ENCODE results near the gene DTX1.

Gene DTX1

DNA sequence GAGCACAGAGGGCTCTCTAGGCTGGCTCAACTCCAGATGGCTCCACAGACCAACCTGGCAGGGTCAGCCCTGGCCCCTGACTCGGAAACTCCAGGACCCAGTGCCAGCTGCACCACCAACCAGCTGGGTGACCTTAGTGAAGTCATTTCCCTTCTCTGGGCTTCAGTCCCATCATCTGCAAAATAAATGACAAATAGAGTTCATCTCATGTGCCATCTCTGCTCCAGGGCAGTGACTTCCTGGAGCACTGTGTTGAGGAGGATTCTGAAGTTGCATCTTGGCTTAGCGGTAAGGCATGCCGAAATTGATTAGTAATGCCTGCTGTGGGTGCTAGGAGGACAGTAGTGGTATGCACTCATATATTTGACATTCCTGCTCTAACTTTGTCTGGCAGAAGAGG lies 31.5 kb downstream of the DTX1 start:
- TF ChIP-seq, protein P1, sequence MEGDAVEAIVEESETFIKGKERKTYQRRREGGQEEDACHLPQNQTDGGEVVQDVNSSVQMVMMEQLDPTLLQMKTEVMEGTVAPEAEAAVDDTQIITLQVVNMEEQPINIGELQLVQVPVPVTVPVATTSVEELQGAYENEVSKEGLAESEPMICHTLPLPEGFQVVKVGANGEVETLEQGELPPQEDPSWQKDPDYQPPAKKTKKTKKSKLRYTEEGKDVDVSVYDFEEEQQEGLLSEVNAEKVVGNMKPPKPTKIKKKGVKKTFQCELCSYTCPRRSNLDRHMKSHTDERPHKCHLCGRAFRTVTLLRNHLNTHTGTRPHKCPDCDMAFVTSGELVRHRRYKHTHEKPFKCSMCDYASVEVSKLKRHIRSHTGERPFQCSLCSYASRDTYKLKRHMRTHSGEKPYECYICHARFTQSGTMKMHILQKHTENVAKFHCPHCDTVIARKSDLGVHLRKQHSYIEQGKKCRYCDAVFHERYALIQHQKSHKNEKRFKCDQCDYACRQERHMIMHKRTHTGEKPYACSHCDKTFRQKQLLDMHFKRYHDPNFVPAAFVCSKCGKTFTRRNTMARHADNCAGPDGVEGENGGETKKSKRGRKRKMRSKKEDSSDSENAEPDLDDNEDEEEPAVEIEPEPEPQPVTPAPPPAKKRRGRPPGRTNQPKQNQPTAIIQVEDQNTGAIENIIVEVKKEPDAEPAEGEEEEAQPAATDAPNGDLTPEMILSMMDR (IDR thresholded peaks at IDR 0.05): no peak
- Histone ChIP-seq H3K9me3 (ENCODE audit: control insufficient read depth, low read length) (no peaks in the 10 kb centered on the region), H3K27ac (no peak overlapping the region), H3K9ac (no peak overlapping the region), H3K27me3 (ENCODE audit: control insufficient read depth, insufficient read depth, low read length) (no peaks in the 10 kb centered on the region), H3K79me2 (no peaks in the 10 kb centered on the region), H3K4me1 (peaks cover 2% of the 10 kb centered on the region), H3K4me3 (ENCODE audit: low read depth, low read length) (no peak overlapping the region), H3K4me2 (ENCODE audit: low read length) (no peak overlapping the region), H3K36me3 (ENCODE audit: control insufficient read depth, insufficient read depth, low read length) (no peaks in the 10 kb centered on the region), H2AFZ (no peak overlapping the region)

DNA sequence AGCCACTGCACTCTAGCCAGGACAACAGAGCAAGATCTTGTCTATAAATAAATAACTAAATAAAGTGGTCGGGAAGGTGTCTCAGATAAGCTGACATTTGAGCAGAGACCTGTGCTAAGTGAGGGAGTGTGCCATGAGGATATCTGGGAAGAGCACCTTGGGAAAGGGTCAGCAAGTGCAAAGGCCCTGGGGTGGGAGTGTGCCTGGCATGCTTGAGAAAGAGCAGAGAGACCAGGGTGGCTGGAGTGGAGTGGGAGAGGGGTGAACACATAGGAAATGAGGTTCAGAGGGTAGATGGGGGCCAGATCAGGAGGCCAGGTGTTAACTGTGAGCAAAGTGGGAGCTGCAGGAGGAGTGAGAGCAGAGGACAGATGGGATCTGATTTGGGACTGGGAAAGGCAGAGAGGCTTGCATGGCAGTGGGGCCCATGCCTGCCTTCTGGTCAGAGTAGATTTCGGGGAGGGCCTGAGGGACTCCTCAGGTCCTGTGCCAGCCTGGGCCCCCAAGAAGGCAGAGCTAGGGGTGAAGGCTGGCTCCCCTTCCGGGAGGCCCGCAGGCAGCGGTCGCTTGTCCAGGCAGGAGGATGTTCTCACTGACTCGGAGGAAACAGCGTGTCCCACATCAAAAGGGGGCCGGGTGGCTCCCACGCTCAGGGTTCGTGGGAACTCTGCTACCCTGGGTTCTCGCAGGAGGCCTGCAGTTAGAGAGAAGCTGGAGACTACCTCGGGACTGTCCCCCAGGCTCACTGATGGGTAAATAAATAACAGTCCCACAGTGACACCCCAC lies 32.6 kb downstream of the DTX1 start:
- H2AFZ ChIP-seq: no peak overlapping the region
- H3K36me3 ChIP-seq (ENCODE audit: control insufficient read depth, insufficient read depth, low read length): no peaks in the 10 kb centered on the region
- no peaks in the 10 kb centered on the region for H3K9me3 ChIP-seq (ENCODE audit: control insufficient read depth, low read length)
- no peak overlapping the region for H3K9ac ChIP-seq
- no peak overlapping the region for H3K27ac ChIP-seq
- H3K79me2 ChIP-seq: no peaks in the 10 kb centered on the region
- no peak overlapping the region for H3K4me2 ChIP-seq (ENCODE audit: low read length)
- H3K27me3 ChIP-seq (ENCODE audit: control insufficient read depth, insufficient read depth, low read length): no peaks in the 10 kb centered on the region
- peaks cover 2% of the 10 kb centered on the region for H3K4me1 ChIP-seq
- TF ChIP-seq, protein P1 (IDR thresholded peaks at IDR 0.05): no peak
- no peak overlapping the region for H3K4me3 ChIP-seq (ENCODE audit: low read depth, low read length)

DNA sequence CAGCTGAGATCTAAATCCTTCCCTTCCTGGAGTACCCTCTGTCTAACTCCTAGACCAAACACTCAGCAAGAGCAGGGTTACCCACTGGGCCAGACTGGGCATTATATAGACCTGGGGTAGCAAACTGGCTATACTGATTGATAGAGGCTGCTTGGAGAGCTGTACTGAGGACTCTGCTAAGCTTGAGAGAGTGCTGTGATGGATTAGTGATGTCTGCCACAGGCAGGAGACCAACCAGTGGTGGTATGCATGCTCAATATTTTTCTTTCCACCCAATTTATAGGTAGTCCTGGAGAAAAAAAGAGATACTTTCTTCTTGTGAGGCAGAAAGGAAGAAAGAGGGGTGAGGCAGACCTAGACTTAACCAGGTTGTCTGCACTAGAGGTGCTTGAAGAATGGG lies 33.3 kb downstream of the DTX1 start:
- H3K27ac ChIP-seq: no peak overlapping the region
- no peak overlapping the region for H3K9ac ChIP-seq
- H3K4me2 ChIP-seq (ENCODE audit: low read length): no peak overlapping the region
- H2AFZ ChIP-seq: no peak overlapping the region
- H3K4me1 ChIP-seq: peaks cover 2% of the 10 kb centered on the region
- no peaks in the 10 kb centered on the region for H3K27me3 ChIP-seq (ENCODE audit: control insufficient read depth, insufficient read depth, low read length)
- no peaks in the 10 kb centered on the region for H3K9me3 ChIP-seq (ENCODE audit: control insufficient read depth, low read length)
- TF ChIP-seq, protein P1 (IDR thresholded peaks at IDR 0.05): no peak
- no peak overlapping the region for H3K4me3 ChIP-seq (ENCODE audit: low read depth, low read length)
- no peaks in the 10 kb centered on the region for H3K36me3 ChIP-seq (ENCODE audit: control insufficient read depth, insufficient read depth, low read length)
- H3K79me2 ChIP-seq: no peaks in the 10 kb centered on the region

DNA sequence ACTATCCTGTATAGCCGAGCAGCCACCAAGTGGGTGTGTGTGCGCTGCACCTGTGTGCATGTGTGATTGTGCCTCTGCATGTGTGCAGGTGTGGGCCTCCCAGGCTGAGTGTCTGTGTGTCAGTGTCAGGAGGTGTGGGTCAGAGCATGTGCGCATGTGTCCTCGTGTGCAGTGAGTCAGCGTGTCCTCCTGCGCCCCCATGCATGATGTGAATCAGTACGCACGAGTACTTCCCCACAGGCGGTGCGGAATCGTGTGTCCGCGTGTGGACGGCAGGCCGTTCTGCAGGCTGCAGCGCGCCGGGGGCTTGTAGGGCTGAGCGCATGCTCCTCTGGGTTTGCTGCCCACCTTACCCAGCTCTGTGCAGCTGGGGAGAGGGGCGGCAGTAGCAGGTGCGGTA lies 34.2 kb downstream of the DTX1 start:
- no peak overlapping the region for H2AFZ ChIP-seq
- H3K9ac ChIP-seq: no peak overlapping the region
- TF ChIP-seq, protein P1 (IDR thresholded peaks at IDR 0.05): no peak
- no peaks in the 10 kb centered on the region for H3K9me3 ChIP-seq (ENCODE audit: control insufficient read depth, low read length)
- H3K79me2 ChIP-seq: no peaks in the 10 kb centered on the region
- H3K4me2 ChIP-seq (ENCODE audit: low read length): no peak overlapping the region
- no peaks in the 10 kb centered on the region for H3K27me3 ChIP-seq (ENCODE audit: control insufficient read depth, insufficient read depth, low read length)
- H3K27ac ChIP-seq: no peak overlapping the region
- peaks cover 2% of the 10 kb centered on the region for H3K4me1 ChIP-seq
- no peaks in the 10 kb centered on the region for H3K36me3 ChIP-seq (ENCODE audit: control insufficient read depth, insufficient read depth, low read length)
- no peak overlapping the region for H3K4me3 ChIP-seq (ENCODE audit: low read depth, low read length)

DNA sequence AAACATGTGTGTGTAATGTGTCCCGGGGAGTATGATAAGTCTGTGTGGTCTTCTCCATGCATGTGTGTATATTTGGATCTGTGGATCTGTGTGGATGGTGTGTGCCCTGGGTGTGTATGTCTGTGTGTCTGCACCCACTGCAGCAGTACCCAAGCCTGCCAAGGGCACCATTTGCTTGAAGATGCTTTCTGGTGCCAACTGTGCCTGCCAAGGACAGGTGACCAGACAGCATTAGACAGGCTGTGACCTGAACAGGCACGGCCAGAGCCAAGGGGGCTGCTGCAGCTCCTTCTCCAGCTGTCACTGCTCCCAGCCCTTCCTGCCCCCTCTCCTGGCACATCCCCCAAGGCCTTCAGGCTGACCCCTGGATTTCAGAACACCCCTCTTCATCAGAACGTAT lies 35.0 kb downstream of the DTX1 start:
- Histone ChIP-seq H3K27ac (no peak overlapping the region), H3K4me2 (ENCODE audit: low read length) (no peak overlapping the region), H3K4me3 (ENCODE audit: low read depth, low read length) (no peak overlapping the region), H2AFZ (no peak overlapping the region), H3K4me1 (peaks cover 2% of the 10 kb centered on the region), H3K36me3 (ENCODE audit: control insufficient read depth, insufficient read depth, low read length) (no peaks in the 10 kb centered on the region), H3K9me3 (ENCODE audit: control insufficient read depth, low read length) (no peaks in the 10 kb centered on the region), H3K27me3 (ENCODE audit: control insufficient read depth, insufficient read depth, low read length) (no peaks in the 10 kb centered on the region), H3K79me2 (no peaks in the 10 kb centered on the region), H3K9ac (no peak overlapping the region)
- TF ChIP-seq, protein P1 (IDR thresholded peaks at IDR 0.05): no peak
